OCI-LY3 (cell line): ENCODE measurements around the gene MAP3K5.
A peak's percentile ranks its signal among the peaks of the same experiment; 100 is the strongest.
"Not testable (repeated sequence)": the region's sequence is repeated elsewhere in the genome, so short reads cannot be mapped to it uniquely, and the experiment has no call there.

Experiments used
- H2AFZ ChIP-seq: fragments of 200-600, 300-600 bp; shearing (Covaris generic); 2 replicates; pipeline ENCODE4 v1.6.0; 2014; ENCODE audit warnings: antibody characterized with exemption, low read depth, low read length
- H3K27ac ChIP-seq: fragments of 200-600, 300-600 bp; sonication (generic); 2 replicates; pipeline ENCODE4 v1.5.1; 2014; ENCODE audit warnings: mild to moderate bottlenecking, low read length, moderate library complexity, mixed read lengths
- H3K27me3 ChIP-seq: fragments of 200-600, 300-600 bp; sonication (generic); 2 replicates; pipeline ENCODE4 v1.6.1; 2014; ENCODE audit warnings: low read depth, low read length, mixed read lengths
- H3K36me3 ChIP-seq: fragments of 200-600, 300-600 bp; sonication (generic); replicated peaks from 2 replicates; pipeline ENCODE3; 2014; ENCODE audit warnings: low read depth, low read length, mixed read lengths
- H3K4me1 ChIP-seq: fragments of 300-600, 200-600 bp; sonication (generic); 2 replicates; pipeline ENCODE4 v1.6.1; 2014; ENCODE audit warnings: low read length, mixed read lengths
- H3K4me2 ChIP-seq: fragments of 200-600, 300-600 bp; sonication (generic); 2 replicates; pipeline ENCODE4 v1.6.1; 2014; ENCODE audit warnings: low read length, mixed read lengths
- H3K4me3 ChIP-seq: fragments of 300-600, 200-600 bp; sonication (generic); 2 replicates; pipeline ENCODE4 v1.5.1; 2014; ENCODE audit warnings: antibody characterized with exemption, mild to moderate bottlenecking, low read length, moderate library complexity
- H3K79me2 ChIP-seq: fragments of 300-600, 200-600 bp; shearing (Covaris generic); 2 replicates; pipeline ENCODE4 v1.6.1; 2014; ENCODE audit warnings: mild to moderate bottlenecking, low read length, mixed read lengths
- H3K9ac ChIP-seq: fragments of 300-600, 200-600 bp; shearing (Covaris generic); 2 replicates; pipeline ENCODE4 v1.6.0; 2014; ENCODE audit warnings: mild to moderate bottlenecking, low read length, moderate library complexity
- H3K9me3 ChIP-seq: fragments of 200-600, 300-600 bp; shearing (Covaris generic); 2 replicates; pipeline ENCODE4 v1.6.1; 2014; ENCODE audit warnings: low read length, mixed read lengths; ENCODE audit not compliant: insufficient read depth
- H4K20me1 ChIP-seq: fragments of 200-600, 300-600 bp; sonication (generic); 2 replicates; pipeline ENCODE4 v1.6.1; 2016; ENCODE audit warnings: low read length, mixed read lengths; ENCODE audit not compliant: insufficient read depth
- EZH2phosphoT487 ChIP-seq: fragments of 200-600 bp; shearing (Covaris generic); IDR thresholded peaks from 2 replicates; pipeline ENCODE4 v1.6.1; 2018; ENCODE audit warnings: antibody characterized with exemption, mixed run types, low read depth
- TF ChIP-seq, protein P1 (sequence below): fragments of 200-600, 300-600 bp; sonication (generic); IDR thresholded peaks from 2 replicates; pipeline ENCODE4 v1.5.1; 2014; ENCODE audit warnings: antibody characterized with exemption, low read length, low read depth

MAP3K5 gene

GRCh38 chr6:136587527-136587926 is 204.8 kb downstream of the MAP3K5 start:
- Histone ChIP-seq H3K4me2 (no peak overlapping the region), H3K27ac (no peak overlapping the region), H4K20me1 (no peaks in the 10 kb centered on the region), H2AFZ (no peak overlapping the region), H3K9me3 (no peaks in the 10 kb centered on the region), H3K9ac (no peak overlapping the region), H3K4me1 (peaks cover 9% of the 10 kb centered on the region), H3K79me2 (no peaks in the 10 kb centered on the region), H3K27me3 (no peaks in the 10 kb centered on the region), H3K36me3 (peaks cover 10% of the 10 kb centered on the region), H3K4me3 (no peak overlapping the region)
- no peak for TF ChIP-seq EZH2phosphoT487
- TF ChIP-seq, protein P1, sequence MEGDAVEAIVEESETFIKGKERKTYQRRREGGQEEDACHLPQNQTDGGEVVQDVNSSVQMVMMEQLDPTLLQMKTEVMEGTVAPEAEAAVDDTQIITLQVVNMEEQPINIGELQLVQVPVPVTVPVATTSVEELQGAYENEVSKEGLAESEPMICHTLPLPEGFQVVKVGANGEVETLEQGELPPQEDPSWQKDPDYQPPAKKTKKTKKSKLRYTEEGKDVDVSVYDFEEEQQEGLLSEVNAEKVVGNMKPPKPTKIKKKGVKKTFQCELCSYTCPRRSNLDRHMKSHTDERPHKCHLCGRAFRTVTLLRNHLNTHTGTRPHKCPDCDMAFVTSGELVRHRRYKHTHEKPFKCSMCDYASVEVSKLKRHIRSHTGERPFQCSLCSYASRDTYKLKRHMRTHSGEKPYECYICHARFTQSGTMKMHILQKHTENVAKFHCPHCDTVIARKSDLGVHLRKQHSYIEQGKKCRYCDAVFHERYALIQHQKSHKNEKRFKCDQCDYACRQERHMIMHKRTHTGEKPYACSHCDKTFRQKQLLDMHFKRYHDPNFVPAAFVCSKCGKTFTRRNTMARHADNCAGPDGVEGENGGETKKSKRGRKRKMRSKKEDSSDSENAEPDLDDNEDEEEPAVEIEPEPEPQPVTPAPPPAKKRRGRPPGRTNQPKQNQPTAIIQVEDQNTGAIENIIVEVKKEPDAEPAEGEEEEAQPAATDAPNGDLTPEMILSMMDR, result no peak

- H3K4me1 ChIP-seq, result peaks cover 9% of the 10 kb centered on the region
- no peaks in the 10 kb centered on the region for H3K27me3 ChIP-seq
- no peak overlapping the region for H3K27ac ChIP-seq
- H2AFZ ChIP-seq, result no peak overlapping the region
- no peaks in the 10 kb centered on the region for H4K20me1 ChIP-seq
- no peaks in the 10 kb centered on the region for H3K79me2 ChIP-seq
- no peaks in the 10 kb centered on the region for H3K9me3 ChIP-seq
- no peak for TF ChIP-seq EZH2phosphoT487
- TF ChIP-seq, protein P1, result no peak
- H3K9ac ChIP-seq, result no peak overlapping the region
- H3K4me2 ChIP-seq, result no peak overlapping the region
- no peak overlapping the region for H3K4me3 ChIP-seq
- H3K36me3 ChIP-seq, result peaks cover 3% of the 10 kb centered on the region
Observed at GRCh38 chr6:136586295-136586694, 206.0 kb downstream of the MAP3K5 start.

GRCh38 chr6:136585523-136585922 is 206.8 kb downstream of the MAP3K5 start:
- not testable (repeated sequence) for H3K36me3 ChIP-seq, H3K9ac ChIP-seq, H2AFZ ChIP-seq, H3K27ac ChIP-seq, H3K79me2 ChIP-seq, H4K20me1 ChIP-seq, H3K9me3 ChIP-seq, H3K4me1 ChIP-seq, H3K4me3 ChIP-seq, H3K4me2 ChIP-seq, H3K27me3 ChIP-seq

- H3K27ac ChIP-seq, H2AFZ ChIP-seq, H3K27me3 ChIP-seq, H3K79me2 ChIP-seq, H4K20me1 ChIP-seq, H3K4me2 ChIP-seq, H3K4me1 ChIP-seq, H3K4me3 ChIP-seq, H3K36me3 ChIP-seq, H3K9ac ChIP-seq, H3K9me3 ChIP-seq: not testable (repeated sequence)
Observed at GRCh38 chr6:136584290-136584689, 208.0 kb downstream of the MAP3K5 start.

GRCh38 chr6:136582711-136583471 is 209.4 kb downstream of the MAP3K5 start:
- H3K36me3 ChIP-seq, result no peaks in the 10 kb centered on the region
- H3K79me2 ChIP-seq, result no peaks in the 10 kb centered on the region
- H3K27ac ChIP-seq, result no peak overlapping the region
- no peak overlapping the region for H3K4me2 ChIP-seq
- H3K4me1 ChIP-seq, result peaks cover 6% of the 10 kb centered on the region
- H3K4me3 ChIP-seq, result no peak overlapping the region
- H4K20me1 ChIP-seq, result no peaks in the 10 kb centered on the region
- no peaks in the 10 kb centered on the region for H3K27me3 ChIP-seq
- no peaks in the 10 kb centered on the region for H3K9me3 ChIP-seq
- no peak overlapping the region for H2AFZ ChIP-seq
- H3K9ac ChIP-seq, result no peak overlapping the region
- TF ChIP-seq, protein P1, result peak; percentile 60
- no peak for TF ChIP-seq EZH2phosphoT487
